SK-N-SH (cell line): ENCODE data around the gene GDPD5.

Experiments used
- FOXM1 ChIP-seq: IDR thresholded peaks from 2 replicates; pipeline ENCODE4 v1.4.0; 2012; ENCODE audit warnings: low read depth, mild to moderate bottlenecking
- IRF3 ChIP-seq: fragments of 150-350 bp; IDR thresholded peaks from 2 replicates; pipeline ENCODE4 v1.6.1; 2016; ENCODE audit warnings: mild to moderate bottlenecking, low read depth, low read length

- no peak for TF ChIP-seq IRF3
- no peak for TF ChIP-seq FOXM1
Observed at GRCh38 chr11:75465701-75466531, 59.8 kb downstream of the GDPD5 start.
